PC-9 (cell line): Measurements from ENCODE around the gene CYGB. TPM values are rescaled to one million over a fixed set of nuclear protein-coding genes. Genes with fewer than 3 reads are reported as not detected.

ENCODE experiments used
- BruUV-seq: library from RNA; stranded (reverse); fragments of 400-500 nt; replicated peaks from 2 replicates; lab custom pipeline; 2021; lab: Mats Ljungman, UMichigan
- CTCF ChIA-PET: fragments of 300-600 bp; sonication (Branson Sonifier 250); formaldehyde crosslinking; loops from one replicate; lab custom pipeline; 2022; ENCODE audit warnings: antibody characterized with exemption; lab: Charles Lee
- POLR2A ChIA-PET: fragments of 300-600 bp; sonication (Branson Sonifier 250); formaldehyde crosslinking; loops from one replicate; lab custom pipeline; 2022; ENCODE audit warnings: antibody characterized with exemption; ENCODE audit not compliant: unreplicated experiment; lab: Charles Lee
- DNase-seq, 2 experiments: peaks; one replicate each; pipeline versions ENCODE4 v3.0.0 to v3.0.0-alpha.2; 2015 to 2022; ENCODE audit warnings: mixed read lengths in 1 of 2
- H2AFZ ChIP-seq: fragments of 200-600 bp; sonication (generic); 2 replicates; pipeline ENCODE4 v1.8.1; 2017; ENCODE audit warnings: antibody characterized with exemption
- H3F3A ChIP-seq: fragments of 200-600 bp; sonication (generic); 2 replicates; pipeline ENCODE4 v1.8.1; 2017; ENCODE audit warnings: antibody characterized with exemption, mild to moderate bottlenecking, low read depth; ENCODE audit not compliant: insufficient read depth
- H3K27ac ChIP-seq: fragments of 200-600 bp; sonication (generic); 2 replicates; pipeline ENCODE4 v1.6.1; 2016; ENCODE audit warnings: mixed run types
- H3K27me3 ChIP-seq: fragments of 200-600 bp; sonication (generic); 2 replicates; pipeline ENCODE4 v1.6.1; 2016; ENCODE audit warnings: low read depth, mixed run types; ENCODE audit not compliant: insufficient read depth
- H3K36me3 ChIP-seq: fragments of 200-600 bp; sonication (generic); 2 replicates; pipeline ENCODE4 v1.6.1; 2016; ENCODE audit warnings: low read depth, mixed run types
- H3K4me1 ChIP-seq: fragments of 200-600 bp; sonication (generic); replicated peaks from 2 replicates; pipeline ENCODE4 v1.6.1; 2016; ENCODE audit warnings: mixed run types; ENCODE audit not compliant: insufficient read depth
- H3K4me2 ChIP-seq: fragments of 200-600 bp; sonication (generic); 2 replicates; pipeline ENCODE4 v1.6.1; 2017; ENCODE audit warnings: mixed run types
- H3K4me3 ChIP-seq: fragments of 200-600 bp; sonication (generic); 2 replicates; pipeline ENCODE4 v1.6.1; 2016; ENCODE audit warnings: mixed run types
- H3K79me2 ChIP-seq: fragments of 200-600 bp; sonication (generic); 2 replicates; pipeline ENCODE4 v1.6.1; 2017; ENCODE audit warnings: low read depth, mixed run types
- H3K9me2 ChIP-seq: fragments of 200-600 bp; sonication (generic); 2 replicates; pipeline ENCODE4 v1.8.1; 2017; ENCODE audit warnings: mild to moderate bottlenecking; ENCODE audit not compliant: insufficient read depth
- H3K9me3 ChIP-seq: fragments of 200-600 bp; sonication (generic); 2 replicates; pipeline ENCODE4 v1.8.1; 2016; ENCODE audit warnings: low read depth; ENCODE audit not compliant: insufficient read depth
- H4K20me1 ChIP-seq: fragments of 200-600 bp; sonication (generic); 2 replicates; pipeline ENCODE4 v1.8.1; 2017; ENCODE audit not compliant: insufficient read depth
- EZH2 ChIP-seq: fragments of 200-600 bp; sonication (generic); IDR thresholded peaks from 2 replicates; pipeline ENCODE4 v1.8.0; 2017; ENCODE audit warnings: antibody characterized with exemption, low read depth
- intact Hi-C: fragments of 100-400 bp; cut with micrococcal nuclease; formaldehyde crosslinking; loops from one replicate; pipeline ENCODE4 v1.10.0; 2022; ENCODE audit not compliant: unreplicated experiment
- total RNA-seq: library from RNA; stranded (reverse); gene quantifications from 2 replicates; pipeline ENCODE4 v1.2.3, GENCODE V29; 2021
- TF ChIP-seq, protein P1 (sequence below): fragments of 200-600 bp; sonication (generic); conservative IDR thresholded peaks from 2 replicates; pipeline ENCODE4 v1.6.1; 2017; ENCODE audit warnings: mixed run types, antibody characterized with exemption, mild to moderate bottlenecking, moderate library complexity

Gene CYGB
- total RNA-seq, 1 experiment from 2014 or later: 1.1 TPM

DNA sequence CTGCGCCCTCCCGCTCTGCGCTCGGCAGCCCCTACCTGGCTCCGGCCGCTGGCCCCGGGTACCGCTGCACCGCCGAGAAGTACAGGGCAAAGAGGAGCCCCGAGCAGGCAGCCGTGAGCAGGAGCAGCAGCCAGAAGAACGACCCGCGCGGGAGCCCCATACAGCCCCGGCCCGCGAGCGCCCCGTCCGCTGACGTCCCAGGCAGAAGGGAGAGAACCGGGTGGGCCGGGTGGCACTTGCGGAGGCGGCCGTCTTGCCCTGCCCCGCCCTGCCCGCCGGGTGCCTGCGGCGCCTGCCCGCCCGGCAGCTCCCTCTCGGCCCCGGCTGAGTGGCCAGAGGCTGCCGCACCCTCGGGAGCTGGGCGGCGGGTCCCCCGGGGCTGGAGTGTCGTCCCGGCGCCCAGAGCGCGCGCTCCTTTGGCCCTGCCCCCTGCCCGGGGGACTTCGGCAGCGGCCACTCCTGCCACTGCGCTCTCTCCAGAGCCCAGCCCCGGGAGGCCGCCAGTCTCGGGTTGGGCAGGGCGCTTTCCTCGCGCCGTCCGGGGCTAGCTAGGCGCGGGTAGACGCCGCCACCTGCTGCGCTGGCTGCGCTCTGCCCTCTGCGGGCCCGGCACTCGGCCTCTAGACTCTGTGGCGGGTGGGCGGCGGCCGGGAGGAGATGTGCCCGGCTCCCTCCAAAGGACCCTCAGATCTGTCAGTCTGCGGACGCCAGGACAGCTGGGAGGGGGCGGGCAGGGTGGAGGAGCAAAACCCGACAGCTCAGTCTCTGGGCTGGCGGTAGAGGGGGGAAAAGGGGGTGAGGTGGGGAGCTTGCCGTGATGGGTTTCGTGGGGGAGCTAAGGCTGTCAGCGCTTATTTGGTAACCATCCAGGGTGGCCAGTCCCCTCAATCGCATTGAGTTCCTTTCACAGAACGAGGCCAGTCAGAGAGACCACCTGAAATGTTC is 48.4 kb upstream of the CYGB start, which contains the start of gene ST6GALNAC2:
Gene ST6GALNAC2, minus strand, starts transcription at position 212 of the 945 bp plus-strand sequence. Its CDS starts 52 bp downstream, at position 160.
- Histone ChIP-seq H2AFZ (0 out of 2 replicates have a peak within 1 kb of the TSS, but pooled peaks have one; percentile 66), H3K4me3 (peak within 1 kb of the TSS; percentile 52; the same call in 1 of the 2 replicates), H3K36me3 (no peaks in the 10 kb centered on the region), H3K79me2 (no peaks in the 10 kb centered on the region), H3K27me3 (no peaks in the 10 kb centered on the region), H3F3A (peaks cover 4% of the 10 kb centered on the region; the same call in 1 of the 2 replicates), H3K4me1 (no peaks in the 10 kb centered on the region), H3K4me2 (peak within 1 kb of the TSS; percentile 75), H3K9me2 (no peaks in the 10 kb centered on the region), H3K9me3 (no peaks in the 10 kb centered on the region), H4K20me1 (no peaks in the 10 kb centered on the region), H3K27ac (no peak within 1 kb of the TSS)
- CTCF ChIA-PET: interaction anchor here (0.5 to 1.6 kb wide), 7 partner anchors 16 to 835 kb away, joined by 3 to 13 read pairs (median 5); partner anchors contain the start of gene RHBDF2
- no TSS peak for BruUV-seq
- POLR2A ChIA-PET: interaction anchor here (0.5 to 0.9 kb wide), 8 partner anchors 9 to 233 kb away, joined by 3 to 27 read pairs (median 4); no protein-coding TSS in a partner anchor
- peak; percentile 59 to 94 for DNase-seq
- TF ChIP-seq, protein P1, sequence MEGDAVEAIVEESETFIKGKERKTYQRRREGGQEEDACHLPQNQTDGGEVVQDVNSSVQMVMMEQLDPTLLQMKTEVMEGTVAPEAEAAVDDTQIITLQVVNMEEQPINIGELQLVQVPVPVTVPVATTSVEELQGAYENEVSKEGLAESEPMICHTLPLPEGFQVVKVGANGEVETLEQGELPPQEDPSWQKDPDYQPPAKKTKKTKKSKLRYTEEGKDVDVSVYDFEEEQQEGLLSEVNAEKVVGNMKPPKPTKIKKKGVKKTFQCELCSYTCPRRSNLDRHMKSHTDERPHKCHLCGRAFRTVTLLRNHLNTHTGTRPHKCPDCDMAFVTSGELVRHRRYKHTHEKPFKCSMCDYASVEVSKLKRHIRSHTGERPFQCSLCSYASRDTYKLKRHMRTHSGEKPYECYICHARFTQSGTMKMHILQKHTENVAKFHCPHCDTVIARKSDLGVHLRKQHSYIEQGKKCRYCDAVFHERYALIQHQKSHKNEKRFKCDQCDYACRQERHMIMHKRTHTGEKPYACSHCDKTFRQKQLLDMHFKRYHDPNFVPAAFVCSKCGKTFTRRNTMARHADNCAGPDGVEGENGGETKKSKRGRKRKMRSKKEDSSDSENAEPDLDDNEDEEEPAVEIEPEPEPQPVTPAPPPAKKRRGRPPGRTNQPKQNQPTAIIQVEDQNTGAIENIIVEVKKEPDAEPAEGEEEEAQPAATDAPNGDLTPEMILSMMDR: no peak; the same call in 1 of the 2 replicates
- TF ChIP-seq EZH2: no peak
- intact Hi-C loops: loop anchor here (1.0 kb wide), 1 partner anchor 27 kb away; no protein-coding TSS in a partner anchor

DNA sequence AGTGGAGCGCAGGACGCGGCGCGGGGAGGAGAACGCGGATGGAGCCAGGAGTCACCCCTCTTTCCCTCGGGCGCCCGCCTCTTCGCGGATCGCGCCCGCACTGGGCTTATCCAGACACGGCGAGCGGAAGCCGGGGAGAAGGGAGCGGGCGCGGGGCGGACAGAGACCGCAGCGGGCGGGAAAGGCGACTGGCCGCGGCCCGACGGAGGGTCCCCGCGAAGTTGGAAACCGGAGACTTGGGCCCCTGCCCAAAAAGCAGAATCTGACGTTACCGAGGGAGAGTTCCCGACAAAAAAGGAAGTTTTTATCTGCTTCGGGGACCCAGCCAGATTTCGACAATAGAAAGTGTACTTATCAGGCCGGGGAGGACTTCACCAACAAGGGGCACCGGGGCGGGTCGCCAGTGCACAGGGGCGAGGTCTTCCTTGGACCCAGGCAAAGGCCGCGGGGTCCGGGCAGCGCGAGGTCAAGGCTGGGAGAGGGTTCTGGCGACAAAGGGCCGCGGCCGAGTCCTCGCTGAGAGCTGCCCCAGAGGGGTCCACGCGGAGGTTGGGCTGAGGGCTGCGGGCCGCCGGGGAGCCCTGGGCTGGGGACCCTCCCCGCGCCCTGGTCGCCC is 47.6 kb upstream of the CYGB start:
- DNase-seq: peak in 1 of 2 experiments; percentile 27
- Histone ChIP-seq H3K4me1 (no peaks in the 10 kb centered on the region), H3K36me3 (no peaks in the 10 kb centered on the region), H3K4me2 (peak overlapping the region; percentile 75), H3K27ac (no peak overlapping the region), H3K9me2 (no peaks in the 10 kb centered on the region), H3K79me2 (no peaks in the 10 kb centered on the region), H3K4me3 (peak overlapping the region; percentile 52; the same call in 1 of the 2 replicates), H2AFZ (no peak overlapping the region), H3F3A (peaks cover 4% of the 10 kb centered on the region; the same call in 1 of the 2 replicates), H3K9me3 (no peaks in the 10 kb centered on the region), H3K27me3 (no peaks in the 10 kb centered on the region), H4K20me1 (no peaks in the 10 kb centered on the region)
- intact Hi-C loops: no loop called here
- CTCF ChIA-PET: interaction anchor here (0.5 to 1.1 kb wide), 4 partner anchors 19 to 84 kb away, joined by 3 to 13 read pairs (median 8); partner anchors contain the start of gene RHBDF2
- BruUV-seq: no TSS peak
- TF ChIP-seq, protein P1: no peak
- no peak for TF ChIP-seq EZH2
- POLR2A ChIA-PET: interaction anchor here (0.5 to 0.6 kb wide), 3 partner anchors 26 to 127 kb away, joined by 3 to 9 read pairs (median 3); no protein-coding TSS in a partner anchor
